PC-3 (cell line): ENCODE measurements around the gene TMC1. TPM values are rescaled to one million over a fixed set of nuclear protein-coding genes. Genes with fewer than 3 reads are reported as not detected.

ENCODE experiments used
- ATAC-seq: fragments of 200-7000 bp; cut with Tn5 transposase; 2 replicates; pipeline ENCODE4 v1.9.1; 2020; ENCODE audit warnings: mild to moderate bottlenecking, moderate library complexity
- BruUV-seq: library from RNA; stranded (reverse); fragments of 400-500 nt; replicated peaks from 2 replicates; lab custom pipeline; 2021; lab: Mats Ljungman, UMichigan
- CTCF ChIA-PET: fragments of 300-600 bp; sonication (Branson Sonifier 250); formaldehyde crosslinking; loops from one replicate; lab custom pipeline; 2022; ENCODE audit warnings: antibody characterized with exemption; lab: Charles Lee
- POLR2A ChIA-PET: fragments of 300-600 bp; sonication (Branson Sonifier 250); formaldehyde crosslinking; loops from one replicate; lab custom pipeline; 2022; ENCODE audit warnings: antibody characterized with exemption; ENCODE audit not compliant: unreplicated experiment; lab: Charles Lee
- DNase-seq: peaks from one replicate; pipeline ENCODE4 v3.0.0-alpha.2; 2015
- H2AFZ ChIP-seq: fragments of 300-600 bp; sonication (generic); 2 replicates; pipeline ENCODE4 v1.6.0; 2016; ENCODE audit warnings: antibody characterized with exemption, low read length
- H3F3A ChIP-seq: fragments of 300-600 bp; sonication (generic); one replicate; pipeline ENCODE4 v1.6.0; 2017; ENCODE audit warnings: antibody characterized with exemption, low read length, control low read depth, mild to moderate bottlenecking; ENCODE audit not compliant: unreplicated experiment
- H3K27ac ChIP-seq: fragments of 300-600 bp; sonication (generic); 2 replicates; pipeline ENCODE4 v1.5.1; 2016; ENCODE audit warnings: mild to moderate bottlenecking, low read length
- H3K27me3 ChIP-seq: fragments of 300-600 bp; sonication (generic); 2 replicates; pipeline ENCODE4 v1.6.1; 2016; ENCODE audit warnings: low read length, mixed read lengths
- H3K36me3 ChIP-seq: fragments of 300-600 bp; sonication (generic); 2 replicates; pipeline ENCODE4 v1.6.1; 2016; ENCODE audit warnings: low read depth, mixed run types, low read length, mixed read lengths
- H3K4me1 ChIP-seq: fragments of 300-600 bp; sonication (generic); 2 replicates; pipeline ENCODE4 v1.5.1; 2016; ENCODE audit warnings: low read length; ENCODE audit not compliant: insufficient read depth
- H3K4me2 ChIP-seq: fragments of 300-600 bp; sonication (generic); 2 replicates; pipeline ENCODE4 v1.6.0; 2016; ENCODE audit warnings: low read length
- H3K4me3 ChIP-seq: fragments of 300-600 bp; sonication (generic); 2 replicates; pipeline ENCODE4 v1.5.1; 2016; ENCODE audit warnings: mild to moderate bottlenecking, low read length, mixed read lengths
- H3K79me2 ChIP-seq: fragments of 300-600 bp; sonication (generic); 2 replicates; pipeline ENCODE4 v1.6.1; 2017; ENCODE audit warnings: low read length, mixed read lengths
- H3K9ac ChIP-seq: fragments of 300-600 bp; sonication (generic); 2 replicates; pipeline ENCODE4 v1.6.0; 2016; ENCODE audit warnings: mild to moderate bottlenecking, low read length
- H3K9me2 ChIP-seq: fragments of 300-600 bp; sonication (generic); replicated peaks from 2 replicates; pipeline ENCODE4 v1.6.1; 2016; ENCODE audit warnings: mixed run types, low read length, mixed read lengths
- H3K9me3 ChIP-seq: fragments of 300-600 bp; sonication (generic); 2 replicates; pipeline ENCODE4 v1.6.1; 2016; ENCODE audit warnings: low read length, mixed read lengths
- H4K20me1 ChIP-seq: fragments of 300-600 bp; sonication (generic); 2 replicates; pipeline ENCODE4 v1.6.1; 2016; ENCODE audit warnings: low read length, mixed read lengths
- EZH2 ChIP-seq: fragments of 300-600 bp; sonication (generic); IDR thresholded peaks from one replicate; pipeline ENCODE4 v1.6.1; 2017; ENCODE audit warnings: antibody characterized with exemption, mild to moderate bottlenecking, low read length; ENCODE audit not compliant: unreplicated experiment
- EZH2phosphoT487 ChIP-seq: fragments of 300-600 bp; sonication (generic); IDR thresholded peaks from 2 replicates; pipeline ENCODE4 v1.6.1; 2018; ENCODE audit warnings: mild to moderate bottlenecking, antibody characterized with exemption, low read length, borderline replicate concordance
- intact Hi-C: fragments of 100-400 bp; cut with micrococcal nuclease; formaldehyde crosslinking; loops from 2 replicates; pipeline ENCODE4 v1.9.0; 2023
- total RNA-seq: library from RNA; depleted of rRNA; stranded (reverse); fragments of >200 nt; gene quantifications from 2 replicates; pipeline ENCODE4 v1.2.3, GENCODE V29; 2014
- TF ChIP-seq, protein P1 (sequence below): fragments of 300-600 bp; sonication (generic); conservative IDR thresholded peaks from 2 replicates; pipeline ENCODE4 v1.5.1; 2017; ENCODE audit warnings: antibody characterized with exemption, low read depth, mild to moderate bottlenecking, low read length

TMC1 gene
- total RNA-seq, 1 experiment from 2014 or later, result 0.15 TPM

- no peak for ATAC-seq
- Histone ChIP-seq H3K36me3 (no peaks in the 10 kb centered on the region), H3K27me3 (peaks cover 15% of the 10 kb centered on the region), H3K27ac (no peak overlapping the region), H3K4me1 (no peaks in the 10 kb centered on the region), H2AFZ (no peak overlapping the region), H3K4me3 (no peak overlapping the region), H3F3A (no peaks in the 10 kb centered on the region), H3K4me2 (no peak overlapping the region), H3K9ac (no peak overlapping the region), H4K20me1 (no peaks in the 10 kb centered on the region), H3K79me2 (no peaks in the 10 kb centered on the region), H3K9me3 (no peaks in the 10 kb centered on the region), H3K9me2 (no peaks in the 10 kb centered on the region)
- ChIA-PET CTCF (no interaction called here), POLR2A (no interaction called here)
- intact Hi-C loops, result no loop called here
- no TSS peak for BruUV-seq
- TF ChIP-seq EZH2 (no peak), EZH2phosphoT487 (no peak)
- TF ChIP-seq, protein P1, sequence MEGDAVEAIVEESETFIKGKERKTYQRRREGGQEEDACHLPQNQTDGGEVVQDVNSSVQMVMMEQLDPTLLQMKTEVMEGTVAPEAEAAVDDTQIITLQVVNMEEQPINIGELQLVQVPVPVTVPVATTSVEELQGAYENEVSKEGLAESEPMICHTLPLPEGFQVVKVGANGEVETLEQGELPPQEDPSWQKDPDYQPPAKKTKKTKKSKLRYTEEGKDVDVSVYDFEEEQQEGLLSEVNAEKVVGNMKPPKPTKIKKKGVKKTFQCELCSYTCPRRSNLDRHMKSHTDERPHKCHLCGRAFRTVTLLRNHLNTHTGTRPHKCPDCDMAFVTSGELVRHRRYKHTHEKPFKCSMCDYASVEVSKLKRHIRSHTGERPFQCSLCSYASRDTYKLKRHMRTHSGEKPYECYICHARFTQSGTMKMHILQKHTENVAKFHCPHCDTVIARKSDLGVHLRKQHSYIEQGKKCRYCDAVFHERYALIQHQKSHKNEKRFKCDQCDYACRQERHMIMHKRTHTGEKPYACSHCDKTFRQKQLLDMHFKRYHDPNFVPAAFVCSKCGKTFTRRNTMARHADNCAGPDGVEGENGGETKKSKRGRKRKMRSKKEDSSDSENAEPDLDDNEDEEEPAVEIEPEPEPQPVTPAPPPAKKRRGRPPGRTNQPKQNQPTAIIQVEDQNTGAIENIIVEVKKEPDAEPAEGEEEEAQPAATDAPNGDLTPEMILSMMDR, result no peak
- no peak for DNase-seq
Measured at GRCh38 chr9:72684615-72685014, 163.2 kb downstream of the TMC1 start.

- DNase-seq, result no peak
- no peak overlapping the region for H3K4me2 ChIP-seq
- BruUV-seq, result no TSS peak
- no peak overlapping the region for H3K27ac ChIP-seq
- no peaks in the 10 kb centered on the region for H3K9me2 ChIP-seq
- intact Hi-C loops, result no loop called here
- no peaks in the 10 kb centered on the region for H3K9me3 ChIP-seq
- no peaks in the 10 kb centered on the region for H3K36me3 ChIP-seq
- no peak overlapping the region for H2AFZ ChIP-seq
- no peak overlapping the region for H3K4me3 ChIP-seq
- ChIA-PET POLR2A (no interaction called here), CTCF (no interaction called here)
- no peaks in the 10 kb centered on the region for H3K4me1 ChIP-seq
- H3F3A ChIP-seq, result no peaks in the 10 kb centered on the region
- no peaks in the 10 kb centered on the region for H4K20me1 ChIP-seq
- H3K9ac ChIP-seq, result no peak overlapping the region
- no peak for ATAC-seq
- peaks cover 16% of the 10 kb centered on the region for H3K27me3 ChIP-seq
- H3K79me2 ChIP-seq, result no peaks in the 10 kb centered on the region
- no peak for TF ChIP-seq EZH2
- TF ChIP-seq, protein P1, result no peak
- TF ChIP-seq EZH2phosphoT487, result no peak
Measured at GRCh38 chr9:72685911-72686310, 164.5 kb downstream of the TMC1 start.

DNA sequence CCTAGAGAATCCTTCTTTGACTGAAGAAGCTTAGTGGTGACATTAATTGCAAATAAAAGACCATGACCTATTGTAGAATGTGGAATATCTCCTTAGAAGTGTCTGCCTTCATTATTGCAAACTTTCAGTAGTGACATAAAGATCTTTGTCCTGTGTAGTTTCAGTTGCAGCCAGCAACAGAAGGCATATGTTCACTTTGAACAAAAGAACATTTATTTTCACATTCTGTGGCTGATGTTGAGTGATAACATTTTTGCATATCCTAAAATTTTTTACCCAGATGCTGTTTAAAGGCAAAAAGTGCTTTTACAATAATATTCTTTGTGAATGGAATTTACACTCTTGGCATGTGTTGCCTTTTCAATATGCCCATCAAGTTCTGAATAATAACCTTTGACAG lies 165.9 kb downstream of the TMC1 start:
- no peak overlapping the region for H3K27ac ChIP-seq
- no peaks in the 10 kb centered on the region for H3K79me2 ChIP-seq
- no peaks in the 10 kb centered on the region for H3K9me3 ChIP-seq
- ChIA-PET POLR2A (no interaction called here), CTCF (no interaction called here)
- no TSS peak for BruUV-seq
- H4K20me1 ChIP-seq, result no peaks in the 10 kb centered on the region
- peaks cover 16% of the 10 kb centered on the region for H3K27me3 ChIP-seq
- H3K4me1 ChIP-seq, result no peaks in the 10 kb centered on the region
- no peaks in the 10 kb centered on the region for H3K9me2 ChIP-seq
- H3K36me3 ChIP-seq, result no peaks in the 10 kb centered on the region
- ATAC-seq, result no peak
- no peak overlapping the region for H3K4me2 ChIP-seq
- H3K9ac ChIP-seq, result no peak overlapping the region
- TF ChIP-seq EZH2 (no peak), EZH2phosphoT487 (no peak)
- TF ChIP-seq, protein P1, result no peak
- DNase-seq, result no peak
- intact Hi-C loops, result no loop called here
- H3K4me3 ChIP-seq, result no peak overlapping the region
- no peak overlapping the region for H2AFZ ChIP-seq
- no peaks in the 10 kb centered on the region for H3F3A ChIP-seq
